ENCODE results near the gene LCAT. TPM values are rescaled to one million over a fixed set of nuclear protein-coding genes. Genes with fewer than 3 reads are reported as not detected.
A peak's percentile ranks its signal among the peaks of the same experiment; 100 is the strongest.

The LCAT gene
- total and polyA plus RNA-seq, 5 experiments from 2014 or later, result 0.52 to 14.7 (median 0.84) TPM

DNA sequence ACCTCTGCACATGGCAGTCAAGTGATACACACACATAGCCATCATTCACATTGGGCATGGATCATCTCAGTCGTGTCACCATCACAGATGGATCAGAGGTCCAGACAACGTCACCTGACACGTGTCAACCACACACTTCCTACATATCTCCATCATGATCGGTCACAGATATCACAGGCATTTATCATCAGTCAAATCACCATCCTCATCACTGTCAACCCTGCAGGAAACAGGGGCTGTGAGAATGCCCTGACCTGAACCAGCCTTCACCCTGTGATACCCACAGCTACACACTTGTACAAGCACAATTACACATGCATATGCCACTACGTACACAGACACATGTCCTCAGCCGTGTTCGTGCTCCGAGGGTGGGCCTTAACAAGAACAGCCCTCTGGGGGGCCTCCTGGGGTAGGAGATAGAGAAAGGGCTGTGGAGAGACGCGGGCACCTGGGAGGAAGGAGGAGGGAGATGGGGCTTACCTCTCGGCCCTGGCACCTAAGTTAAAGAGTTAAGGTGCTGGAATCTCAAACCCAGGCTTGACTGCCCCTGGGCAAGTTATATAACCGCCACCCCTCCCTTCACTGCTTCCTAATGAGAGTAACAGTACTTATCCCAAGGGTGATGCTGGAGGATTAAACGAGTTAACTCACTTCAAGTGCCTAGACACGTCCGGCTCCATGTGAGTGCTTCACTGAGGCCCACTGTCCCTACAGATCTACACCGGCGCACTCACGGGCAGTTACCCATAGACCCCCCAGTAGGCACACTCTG, 23.4 kb upstream of the LCAT start:
- peak overlapping the region; percentile 80 to 97 (median 89) for H3K27ac Mint-ChIP-seq
- no peaks in the 10 kb centered on the region for H3K9me3 Mint-ChIP-seq
- DNase-seq, result peak in 6 of 10 donors; percentile 18 to 45 (median 38)
- ATAC-seq, result peak; percentile 9 to 21
- POLR2A ChIA-PET, result interaction anchor here (0.5 to 3.2 kb wide), 5 partner anchors 31 to 55 kb away, joined by 3 to 34 read pairs (median 5); partner anchors contain the start of genes DDX28, DPEP2, DUS2 and PSMB10
- H3K4me1 Mint-ChIP-seq, result peaks cover 15 to 31% (median 29%) of the 10 kb centered on the region in 4 donors
- H3K36me3 Mint-ChIP-seq, result peaks cover 0 to 6% (median 0%) of the 10 kb centered on the region in 3 donors
- peak overlapping the region; percentile 87 to 99 (median 96) for H3K4me3 Mint-ChIP-seq
- H3K27me3 Mint-ChIP-seq, result no peaks in the 10 kb centered on the region

DNA sequence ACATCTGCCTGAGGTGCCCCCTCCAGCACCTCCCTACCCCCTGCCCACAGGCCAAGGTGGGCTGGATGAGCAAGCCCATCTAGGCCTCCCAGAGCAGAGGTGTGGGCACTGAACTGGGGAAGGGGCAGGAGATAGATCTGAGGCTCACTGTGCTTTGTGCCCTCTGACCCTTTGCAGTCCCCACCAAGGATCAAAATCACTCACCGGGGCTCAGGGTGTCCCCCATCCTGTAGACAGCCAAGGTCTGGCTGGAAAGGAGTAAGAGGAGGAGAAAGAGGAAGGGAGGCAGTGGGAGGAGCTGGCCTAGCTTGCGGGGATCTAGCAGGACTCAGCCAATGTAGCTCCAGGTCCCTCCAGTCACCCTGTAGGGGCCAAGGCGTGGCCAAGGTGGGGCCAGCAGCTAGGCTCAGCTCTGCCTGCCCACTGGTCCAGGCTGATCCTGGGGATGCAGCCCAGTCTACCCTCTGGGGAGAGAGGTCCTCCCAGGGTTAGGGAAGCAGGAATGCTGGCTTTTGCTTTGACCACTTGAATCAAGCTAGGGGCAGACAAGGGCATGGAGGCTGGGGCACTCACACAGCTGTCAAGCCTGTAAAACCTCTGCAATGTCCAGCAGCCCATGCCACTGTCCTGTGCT, 22.7 kb upstream of the LCAT start:
- no peak for ATAC-seq
- POLR2A ChIA-PET, result interaction anchor here (0.6 to 2.7 kb wide), 5 partner anchors 18 to 38 kb away, joined by 3 to 10 read pairs (median 3); partner anchors contain the start of gene DPEP2
- H3K27me3 Mint-ChIP-seq, result no peaks in the 10 kb centered on the region
- H3K9me3 Mint-ChIP-seq, result no peaks in the 10 kb centered on the region
- peak overlapping the region in 7 of 10 donors; percentile 51 to 96 (median 91) for H3K27ac Mint-ChIP-seq
- H3K4me1 Mint-ChIP-seq, result peaks cover 15 to 31% (median 29%) of the 10 kb centered on the region in 4 donors
- DNase-seq, result no peak
- H3K4me3 Mint-ChIP-seq, result peak overlapping the region; percentile 87 to 99 (median 96)
- H3K36me3 Mint-ChIP-seq, result peaks cover 0 to 6% (median 0%) of the 10 kb centered on the region in 3 donors

DNA sequence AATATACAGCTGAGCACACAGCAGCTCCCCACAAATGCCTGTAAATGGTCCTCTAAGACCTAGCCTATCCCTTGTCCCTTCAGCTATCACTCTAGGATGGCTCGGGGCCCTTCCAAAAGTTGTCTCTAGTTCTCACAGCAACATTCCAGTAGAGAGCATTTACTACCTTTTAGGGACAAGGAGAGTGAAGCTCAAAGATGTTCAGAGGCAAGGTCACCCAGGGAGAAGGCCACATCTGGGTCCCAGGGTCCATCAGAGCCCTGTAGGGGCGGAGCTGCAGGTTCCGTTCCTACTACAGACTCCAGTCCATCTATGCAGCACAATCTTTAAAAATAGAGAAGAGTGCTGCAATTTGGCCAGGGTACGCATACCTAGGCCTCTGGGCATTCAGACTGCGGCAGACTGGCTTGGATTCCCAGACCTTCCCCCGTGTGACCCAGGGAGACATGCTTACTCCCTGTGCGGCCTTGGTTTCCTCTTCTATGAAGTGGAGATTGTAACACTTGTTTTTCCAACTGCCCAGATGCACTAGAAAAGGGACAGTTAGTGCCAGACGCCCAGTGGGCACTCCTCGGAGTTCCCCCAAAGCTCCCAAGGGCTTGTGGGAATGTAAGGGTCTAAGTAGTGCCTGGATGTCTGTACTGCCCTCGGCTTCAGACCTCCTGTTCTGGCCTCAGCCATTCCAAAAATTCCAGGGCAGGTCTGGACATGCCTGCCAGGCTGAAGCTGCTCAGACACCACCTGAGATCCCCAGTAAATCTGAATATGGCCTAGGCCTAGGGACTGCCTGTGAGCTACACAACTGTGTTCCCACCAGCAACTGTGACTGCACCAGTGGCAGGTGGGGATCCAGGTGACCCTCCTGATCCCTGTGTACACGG, 22.0 kb upstream of the LCAT start:
- POLR2A ChIA-PET, result interaction anchor here (0.6 to 1.9 kb wide), 4 partner anchors 19 to 38 kb away, joined by 3 to 11 read pairs (median 3); partner anchors contain the start of gene PSMB10
- peaks cover 0 to 7% (median 1%) of the 10 kb centered on the region in 3 donors for H3K36me3 Mint-ChIP-seq
- peak overlapping the region in 3 of 10 donors; percentile 34 to 39 (median 38) for H3K4me3 Mint-ChIP-seq
- ATAC-seq (no peak), DNase-seq (no peak)
- no peaks in the 10 kb centered on the region for H3K9me3 Mint-ChIP-seq
- H3K27ac Mint-ChIP-seq, result peak overlapping the region in 1 of 10 donors; percentile 47
- no peaks in the 10 kb centered on the region for H3K27me3 Mint-ChIP-seq
- H3K4me1 Mint-ChIP-seq, result peaks cover 15 to 31% (median 29%) of the 10 kb centered on the region in 4 donors

DNA sequence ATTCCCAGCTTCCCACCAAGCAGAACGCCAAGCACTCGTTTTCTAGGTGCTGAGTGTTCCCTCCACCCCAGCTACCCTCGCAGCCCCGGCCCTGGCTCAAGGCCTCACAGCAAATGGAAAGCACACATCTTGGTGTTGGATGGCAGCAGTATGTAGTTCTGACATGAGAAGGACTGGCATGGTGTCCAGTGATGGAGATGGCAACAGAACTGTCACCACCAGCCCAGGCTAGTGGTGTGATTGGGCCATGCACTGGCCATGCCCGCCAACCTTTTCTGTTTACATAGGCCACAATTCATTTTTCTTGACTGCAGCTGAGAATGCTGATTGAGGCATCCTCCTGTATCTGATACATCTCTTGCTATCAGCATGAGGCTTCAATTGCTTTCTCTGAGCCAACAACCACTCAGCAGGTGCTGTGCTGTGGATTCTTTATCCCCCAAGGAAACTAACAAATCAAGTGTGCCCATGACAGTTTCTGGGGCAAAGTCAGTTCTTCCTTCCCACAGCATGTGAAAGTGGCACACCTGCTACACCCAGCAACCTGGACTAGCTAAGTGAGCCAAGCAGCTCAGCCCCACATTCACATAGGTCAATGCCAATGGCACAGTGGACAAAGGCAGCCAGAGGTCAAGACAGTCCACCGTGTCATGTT, 20.7 kb upstream of the LCAT start:
- peak overlapping the region in 1 of 10 donors; percentile 32 for H3K4me3 Mint-ChIP-seq
- POLR2A ChIA-PET, result interaction anchor here (0.8 to 1.9 kb wide), 4 partner anchors 16 to 58 kb away, joined by 3 to 11 read pairs (median 4); partner anchors contain the start of genes DDX28, DUS2 and PSMB10
- peak overlapping the region in 2 of 10 donors; percentile 63 to 66 for H3K27ac Mint-ChIP-seq
- H3K9me3 Mint-ChIP-seq, result no peaks in the 10 kb centered on the region
- H3K27me3 Mint-ChIP-seq, result no peaks in the 10 kb centered on the region
- no peak for DNase-seq
- H3K4me1 Mint-ChIP-seq, result peaks cover 15 to 28% (median 26%) of the 10 kb centered on the region in 4 donors
- peaks cover 0 to 11% (median 1%) of the 10 kb centered on the region in 3 donors for H3K36me3 Mint-ChIP-seq
- no peak for ATAC-seq

DNA sequence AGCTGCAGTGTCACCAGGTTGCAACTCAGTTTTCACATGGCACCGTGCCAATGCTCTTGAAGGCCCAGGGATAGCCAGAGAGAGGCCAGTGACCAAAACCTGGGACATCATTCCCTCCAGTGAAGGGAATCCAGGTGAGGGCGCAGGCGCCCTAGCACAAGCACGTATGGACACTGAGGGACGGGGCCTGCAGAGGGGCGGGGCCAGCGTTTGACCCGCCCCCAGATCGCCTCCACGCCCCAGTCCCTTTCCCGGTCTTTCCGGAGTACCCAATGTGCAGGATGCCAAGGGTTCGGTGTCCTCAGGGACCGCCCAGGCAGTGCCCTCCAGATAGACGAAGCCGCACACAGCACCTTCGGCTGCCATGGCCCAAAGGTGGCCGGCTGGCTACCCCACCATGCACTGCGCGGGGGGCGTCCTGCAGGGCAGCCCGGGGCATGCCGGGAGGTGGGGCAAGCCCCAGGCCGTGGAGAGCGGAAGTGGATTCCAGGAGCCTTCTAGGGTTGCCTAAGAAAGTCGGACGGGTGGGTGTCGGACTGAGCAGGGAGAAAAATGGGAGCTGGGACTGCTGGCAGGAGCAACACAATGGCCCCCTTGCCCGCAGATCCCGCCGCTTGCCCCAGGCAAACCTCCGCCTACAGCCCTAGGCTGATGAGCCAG, 19.9 kb upstream of the LCAT start:
- DNase-seq (no peak), ATAC-seq (no peak)
- Mint-ChIP-seq H3K4me1 (peaks cover 12 to 24% (median 20%) of the 10 kb centered on the region in 4 donors), H3K27ac (peak overlapping the region in 1 of 10 donors; percentile 63), H3K27me3 (no peaks in the 10 kb centered on the region), H3K4me3 (no peak overlapping the region), H3K36me3 (peaks cover 0 to 11% (median 1%) of the 10 kb centered on the region in 3 donors), H3K9me3 (no peaks in the 10 kb centered on the region)
- POLR2A ChIA-PET, result interaction anchor here (0.8 to 1.0 kb wide), 3 partner anchors 17 to 59 kb away, joined by 3 to 4 read pairs (median 3); partner anchors contain the start of genes DDX28 and DUS2

DNA sequence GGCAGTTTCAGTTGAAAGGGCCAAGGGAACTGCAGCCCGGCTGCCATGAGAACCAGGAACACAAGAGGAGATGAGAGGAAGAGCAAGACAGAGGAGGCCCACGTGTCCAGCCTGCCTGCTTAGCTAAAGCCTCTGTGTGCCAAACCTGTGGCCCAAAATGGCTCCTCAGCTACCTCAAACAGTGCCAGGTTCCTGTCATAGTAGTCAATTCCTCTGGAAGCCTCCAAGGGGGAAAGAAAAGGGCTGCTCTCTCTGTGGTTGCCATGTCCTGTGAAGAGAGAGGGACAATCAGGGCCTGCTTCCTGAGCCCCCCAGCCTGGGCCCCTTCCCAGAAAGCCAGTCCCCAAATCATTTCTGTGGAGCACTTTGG, 19.4 kb upstream of the LCAT start:
- Mint-ChIP-seq H3K36me3 (peaks cover 0 to 12% (median 1%) of the 10 kb centered on the region in 3 donors), H3K4me1 (peaks cover 12 to 24% (median 20%) of the 10 kb centered on the region in 4 donors), H3K27ac (no peak overlapping the region), H3K4me3 (no peak overlapping the region), H3K27me3 (no peaks in the 10 kb centered on the region), H3K9me3 (no peaks in the 10 kb centered on the region)
- ATAC-seq, result no peak
- no peak for DNase-seq
- POLR2A ChIA-PET, result interaction anchor here (0.6 to 1.0 kb wide), 2 partner anchors 17 to 26 kb away, joined by 3 read pairs; no protein-coding TSS in a partner anchor

DNA sequence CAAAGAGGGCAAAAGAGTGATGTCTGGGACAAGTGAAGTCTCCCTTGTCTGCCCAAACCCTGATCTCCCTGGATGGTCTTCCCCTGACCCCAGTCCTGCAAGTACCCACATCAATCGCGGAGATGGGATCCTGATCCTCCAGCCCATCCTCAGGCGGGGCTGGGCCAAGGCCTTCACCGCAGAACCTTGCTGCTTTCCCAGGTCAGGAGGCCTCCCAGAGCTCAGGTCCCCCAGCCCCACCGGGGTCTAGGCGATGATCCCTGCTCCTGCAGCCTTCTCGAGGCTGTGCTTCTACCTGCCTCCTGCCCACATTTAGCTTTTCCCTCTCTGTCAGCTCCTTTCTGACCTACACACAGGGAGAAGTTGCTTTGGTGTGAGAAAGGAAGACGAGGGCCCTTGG, 18.2 kb upstream of the LCAT start:
- POLR2A ChIA-PET, result no interaction called here
- peaks cover 6 to 16% (median 12%) of the 10 kb centered on the region in 4 donors for H3K4me1 Mint-ChIP-seq
- DNase-seq (no peak), ATAC-seq (no peak)
- peaks cover 0 to 15% (median 1%) of the 10 kb centered on the region in 3 donors for H3K36me3 Mint-ChIP-seq
- H3K4me3 Mint-ChIP-seq, result no peak overlapping the region
- no peaks in the 10 kb centered on the region for H3K27me3 Mint-ChIP-seq
- H3K27ac Mint-ChIP-seq, result no peak overlapping the region
- no peaks in the 10 kb centered on the region for H3K9me3 Mint-ChIP-seq

DNA sequence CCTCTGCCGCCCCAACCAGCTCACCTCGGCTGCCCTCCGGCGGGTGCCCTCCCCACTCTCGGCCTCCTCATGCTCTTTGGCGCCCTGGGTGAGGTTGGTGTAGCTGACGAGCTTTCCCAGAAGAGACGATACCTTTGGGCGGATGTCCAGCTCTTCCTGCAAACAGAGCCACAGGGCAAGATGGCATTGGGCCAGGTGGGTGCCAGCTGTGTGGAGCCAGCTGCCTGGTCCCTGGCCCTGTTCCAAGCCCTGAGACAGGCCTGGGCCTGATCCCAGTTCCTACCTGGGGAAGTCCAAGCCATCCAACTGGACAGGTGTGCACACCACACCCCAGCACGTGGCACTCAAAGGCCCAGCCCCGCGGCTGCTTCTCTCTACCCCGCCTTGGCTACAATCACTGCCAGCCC, 17.6 kb upstream of the LCAT start:
- POLR2A ChIA-PET, result interaction anchor here (0.6 to 1.2 kb wide), 2 partner anchors 23 to 25 kb away, joined by 3 to 4 read pairs; partner anchors contain the start of gene PSMB10
- DNase-seq (no peak), ATAC-seq (no peak)
- no peaks in the 10 kb centered on the region for H3K9me3 Mint-ChIP-seq
- H3K4me1 Mint-ChIP-seq, result peaks cover 3 to 11% (median 8%) of the 10 kb centered on the region in 4 donors
- H3K27ac Mint-ChIP-seq, result no peak overlapping the region
- no peaks in the 10 kb centered on the region for H3K27me3 Mint-ChIP-seq
- H3K4me3 Mint-ChIP-seq, result no peak overlapping the region
- H3K36me3 Mint-ChIP-seq, result peaks cover 0 to 15% (median 1%) of the 10 kb centered on the region in 3 donors

DNA sequence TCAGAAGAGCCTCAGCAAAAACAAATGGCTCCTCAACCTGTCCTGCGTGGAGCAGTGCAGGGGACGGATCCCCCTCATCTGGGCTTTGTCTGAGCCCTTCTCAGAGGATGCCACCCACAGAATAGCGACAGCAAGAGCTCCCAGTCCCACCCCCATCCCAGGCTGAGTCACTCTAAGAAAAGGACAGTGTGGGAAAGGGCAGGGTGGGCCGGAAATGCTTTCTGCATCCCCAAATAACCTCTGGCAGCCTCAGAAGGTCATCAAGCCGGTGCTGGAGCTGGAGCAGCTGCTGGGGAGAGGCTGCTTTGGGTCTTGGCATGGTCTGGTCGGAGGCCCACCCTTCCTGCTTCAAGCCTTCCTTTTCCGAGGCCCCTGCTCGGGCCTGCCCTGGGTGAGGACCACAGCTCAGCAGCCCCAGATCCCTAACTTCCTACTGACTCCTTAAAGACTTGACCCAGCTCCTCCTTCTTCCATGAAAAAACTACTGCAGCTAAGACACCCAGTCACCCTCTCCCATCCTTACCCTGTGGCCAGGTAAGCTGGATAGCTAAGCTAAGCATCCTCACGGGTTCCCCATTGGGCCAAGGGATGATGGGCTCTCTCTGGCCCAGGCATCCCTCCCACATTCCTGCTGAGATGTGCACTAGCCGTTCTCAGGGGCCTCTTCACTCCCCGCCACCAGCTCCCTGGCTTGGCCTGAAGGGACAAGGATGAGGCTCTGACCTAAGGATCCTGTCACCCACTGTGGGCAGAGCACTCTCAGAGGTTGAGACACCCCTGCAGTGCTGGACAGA, 15.8 kb upstream of the LCAT start:
- no peak for DNase-seq
- POLR2A ChIA-PET, result interaction anchor here (1.1 to 1.5 kb wide), 3 partner anchors 9 to 18 kb away, joined by 3 to 4 read pairs (median 3); no protein-coding TSS in a partner anchor
- H3K4me1 Mint-ChIP-seq, result peaks cover 0 to 5% (median 0%) of the 10 kb centered on the region in 4 donors
- no peaks in the 10 kb centered on the region for H3K27me3 Mint-ChIP-seq
- H3K27ac Mint-ChIP-seq, result no peak overlapping the region
- no peak for ATAC-seq
- H3K4me3 Mint-ChIP-seq, result no peak overlapping the region
- no peaks in the 10 kb centered on the region for H3K9me3 Mint-ChIP-seq
- peaks cover 0 to 15% (median 1%) of the 10 kb centered on the region in 3 donors for H3K36me3 Mint-ChIP-seq

DNA sequence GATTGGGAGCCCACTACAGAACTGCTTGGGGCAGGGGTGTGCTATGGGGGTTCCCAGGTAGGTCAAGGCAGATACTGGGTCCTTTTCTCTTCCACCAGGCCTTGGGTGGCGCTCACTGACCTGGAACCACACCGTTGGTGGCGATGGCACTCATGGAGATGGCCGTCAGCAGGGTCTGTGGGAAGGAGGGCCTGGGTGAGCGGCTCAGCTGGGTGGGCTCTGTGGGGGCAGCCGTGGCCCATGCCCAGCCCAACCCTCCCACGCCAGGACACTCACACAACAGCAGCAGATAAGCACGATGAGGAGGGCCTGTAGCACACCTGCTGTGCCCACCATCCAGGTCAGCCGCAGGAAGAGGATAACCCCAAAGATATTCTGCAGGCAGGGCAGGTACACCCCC, 13.7 kb upstream of the LCAT start:
- Mint-ChIP-seq H3K4me3 (no peak overlapping the region), H3K27me3 (no peaks in the 10 kb centered on the region), H3K4me1 (peaks cover 0 to 3% (median 0%) of the 10 kb centered on the region in 4 donors), H3K36me3 (peaks cover 0 to 10% (median 1%) of the 10 kb centered on the region in 3 donors), H3K9me3 (no peaks in the 10 kb centered on the region), H3K27ac (no peak overlapping the region)
- POLR2A ChIA-PET, result interaction anchor here (0.6 kb wide), 1 partner anchor 124 kb away, joined by 3 read pairs; no protein-coding TSS in a partner anchor
- DNase-seq (no peak), ATAC-seq (no peak)

Data from naive thymus-derived CD8-positive, alpha-beta T cell (primary cell).